ENCODE results near the gene SGMS1.
"Not testable (repeated sequence)": the region's sequence is repeated elsewhere in the genome, so short reads cannot be mapped to it uniquely, and the experiment has no call there.

SGMS1 gene

DNA sequence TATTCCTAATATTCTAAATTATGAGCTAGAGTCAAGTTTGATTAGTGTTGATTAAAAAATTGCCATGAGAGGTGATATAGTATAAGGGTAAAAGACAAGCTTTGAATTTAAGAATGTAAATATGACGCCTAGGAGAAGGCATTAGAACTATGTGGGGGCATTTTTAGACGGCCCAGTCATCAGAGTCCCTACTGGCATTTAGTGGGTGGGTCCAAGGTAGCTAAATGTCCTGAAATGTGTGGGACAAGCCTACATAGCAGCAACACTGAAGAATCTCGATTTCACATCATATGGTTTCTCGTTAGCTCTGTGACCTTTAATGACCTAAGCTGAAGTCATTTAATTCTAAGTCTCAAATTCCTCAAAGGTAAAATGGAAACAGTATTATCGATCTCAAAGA is 133.5 kb downstream of the SGMS1 start:
- no peak overlapping the region for H3K4me3 ChIP-seq (ENCODE audit: low read depth, low read length)
- TF ChIP-seq, protein P1, sequence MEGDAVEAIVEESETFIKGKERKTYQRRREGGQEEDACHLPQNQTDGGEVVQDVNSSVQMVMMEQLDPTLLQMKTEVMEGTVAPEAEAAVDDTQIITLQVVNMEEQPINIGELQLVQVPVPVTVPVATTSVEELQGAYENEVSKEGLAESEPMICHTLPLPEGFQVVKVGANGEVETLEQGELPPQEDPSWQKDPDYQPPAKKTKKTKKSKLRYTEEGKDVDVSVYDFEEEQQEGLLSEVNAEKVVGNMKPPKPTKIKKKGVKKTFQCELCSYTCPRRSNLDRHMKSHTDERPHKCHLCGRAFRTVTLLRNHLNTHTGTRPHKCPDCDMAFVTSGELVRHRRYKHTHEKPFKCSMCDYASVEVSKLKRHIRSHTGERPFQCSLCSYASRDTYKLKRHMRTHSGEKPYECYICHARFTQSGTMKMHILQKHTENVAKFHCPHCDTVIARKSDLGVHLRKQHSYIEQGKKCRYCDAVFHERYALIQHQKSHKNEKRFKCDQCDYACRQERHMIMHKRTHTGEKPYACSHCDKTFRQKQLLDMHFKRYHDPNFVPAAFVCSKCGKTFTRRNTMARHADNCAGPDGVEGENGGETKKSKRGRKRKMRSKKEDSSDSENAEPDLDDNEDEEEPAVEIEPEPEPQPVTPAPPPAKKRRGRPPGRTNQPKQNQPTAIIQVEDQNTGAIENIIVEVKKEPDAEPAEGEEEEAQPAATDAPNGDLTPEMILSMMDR (IDR thresholded peaks at IDR 0.05; ENCODE audit: low read depth, low read length), result no peak

DNA sequence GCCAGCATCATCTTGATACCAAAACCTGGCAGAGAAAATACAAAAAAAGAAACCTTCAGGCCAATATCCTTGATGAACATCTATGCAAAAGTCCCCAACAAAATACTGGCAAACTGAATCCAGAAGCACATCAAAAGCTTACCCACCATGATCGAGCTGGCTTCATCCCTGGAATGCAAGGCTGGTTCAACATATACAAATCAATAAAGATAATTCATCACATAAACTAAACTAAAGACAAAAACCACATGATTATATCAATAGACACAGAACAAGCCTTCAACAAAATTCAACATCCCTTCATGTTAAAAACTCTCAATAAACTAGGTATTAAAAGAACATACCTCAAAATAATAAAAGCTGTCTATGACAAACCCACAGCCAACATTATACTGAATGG is 139.2 kb downstream of the SGMS1 start:
- H3K4me3 ChIP-seq (ENCODE audit: low read depth, low read length), result not testable (repeated sequence)

DNA sequence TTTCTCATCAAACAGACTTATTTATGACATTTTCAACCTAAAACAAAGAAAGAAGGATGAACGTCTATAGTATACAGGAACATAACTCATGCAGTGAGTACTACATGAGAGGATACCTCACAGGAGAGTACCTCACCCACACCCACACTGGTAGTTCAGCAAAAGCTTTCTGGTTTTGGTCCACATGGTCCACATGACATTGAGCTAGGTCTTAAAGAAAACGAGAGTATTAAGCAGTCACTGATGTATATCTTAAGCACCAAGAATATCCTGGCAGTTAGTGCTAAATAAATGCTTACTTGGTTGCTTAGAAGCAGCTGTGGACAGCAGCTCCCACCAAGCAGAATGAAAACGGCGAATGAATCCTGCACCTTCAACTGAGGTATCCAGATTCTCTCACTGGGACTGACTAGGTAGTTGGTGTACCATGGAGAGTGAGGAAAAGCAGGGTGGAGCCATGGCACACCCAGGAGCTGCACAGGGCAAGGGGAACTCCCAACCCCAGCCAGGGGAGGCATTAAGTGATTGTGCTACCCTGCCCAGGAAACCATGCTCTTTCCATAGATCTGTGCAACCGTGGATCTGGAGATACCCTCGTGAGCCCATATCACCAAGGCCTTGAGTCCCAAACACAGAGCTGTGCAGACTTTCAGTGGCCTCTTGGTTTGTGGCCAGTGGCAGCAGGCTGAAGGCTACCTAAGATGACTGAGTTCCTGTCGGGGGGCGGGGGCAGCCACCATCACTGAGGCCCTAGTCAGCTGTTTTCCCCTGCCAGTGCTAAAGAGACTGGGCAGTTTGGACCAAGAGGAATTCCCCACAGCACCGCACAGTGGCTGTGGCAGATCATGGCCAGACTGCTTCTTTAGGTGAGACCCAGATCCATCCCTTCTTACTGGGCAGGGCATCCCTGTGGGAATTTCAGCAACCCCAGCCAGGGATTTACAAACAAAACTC is 143.4 kb downstream of the SGMS1 start:
- H3K4me3 ChIP-seq (ENCODE audit: low read depth, low read length), result no peak overlapping the region
- TF ChIP-seq, protein P1 (IDR thresholded peaks at IDR 0.05; ENCODE audit: low read depth, low read length), result no peak

DNA sequence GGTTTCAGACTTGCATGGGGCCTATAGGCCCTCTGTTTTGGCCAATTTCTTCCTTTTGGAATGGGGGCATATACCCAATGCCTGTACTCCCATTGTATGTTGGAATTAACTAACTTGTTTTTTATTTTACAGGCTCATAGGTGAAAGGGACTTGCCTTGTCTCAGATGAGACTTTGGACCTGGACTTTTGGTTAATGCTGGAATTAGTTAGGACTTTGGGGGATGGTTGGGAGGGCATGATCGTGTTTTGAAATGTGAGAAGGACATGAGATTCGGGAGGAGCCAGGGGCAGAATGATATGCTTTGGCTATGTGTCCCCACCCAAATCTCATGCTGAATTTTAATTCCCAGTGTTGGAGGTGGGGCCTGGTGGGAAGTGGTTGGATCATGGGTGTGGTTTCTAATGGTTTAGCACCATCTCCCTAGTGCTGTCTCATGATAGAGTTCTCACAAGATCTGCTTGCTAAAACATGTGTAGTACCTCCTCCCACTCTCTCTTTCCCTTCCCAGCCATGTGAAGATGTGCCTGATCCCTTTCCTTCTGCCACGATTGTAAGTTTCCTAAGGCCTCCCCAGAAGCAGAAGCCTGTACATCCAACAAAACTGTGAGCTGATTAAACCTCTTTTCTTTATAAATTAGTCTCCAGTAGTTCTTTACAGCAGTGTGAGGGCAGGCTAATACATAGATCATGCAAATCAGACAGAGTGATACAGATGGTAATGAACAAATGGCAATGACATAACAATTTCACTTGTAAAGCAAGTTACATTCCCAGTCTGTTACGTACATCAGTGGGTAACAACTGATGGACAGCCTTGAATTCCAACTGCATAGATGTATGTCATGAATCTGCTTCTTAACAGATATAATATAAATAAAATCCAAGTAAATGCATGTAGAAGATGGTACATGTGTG is 146.2 kb downstream of the SGMS1 start:
- no peak overlapping the region for H3K4me3 ChIP-seq (ENCODE audit: low read depth, low read length)
- TF ChIP-seq, protein P1 (IDR thresholded peaks at IDR 0.05; ENCODE audit: low read depth, low read length), result no peak

DNA sequence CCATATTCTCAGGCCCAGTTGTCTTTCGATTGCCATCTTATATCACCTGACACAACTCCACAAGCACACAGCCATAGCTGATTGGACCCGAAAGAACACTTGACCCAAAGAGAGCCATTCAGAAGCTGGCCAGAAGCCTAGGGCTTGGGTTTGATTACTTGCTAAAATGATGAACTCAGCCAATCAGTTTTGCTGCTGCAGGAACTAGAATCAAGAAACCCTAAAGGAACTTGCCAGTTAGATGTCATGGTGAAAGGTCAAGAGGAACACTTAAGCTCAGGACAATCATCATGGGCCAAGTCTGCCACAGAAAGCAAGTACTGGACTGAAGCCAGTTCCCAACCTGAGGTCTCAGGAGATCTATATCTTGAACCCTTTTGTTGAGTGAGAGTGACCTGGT is 150.0 kb downstream of the SGMS1 start:
- no peak overlapping the region for H3K4me3 ChIP-seq (ENCODE audit: low read depth, low read length)
- TF ChIP-seq, protein P1 (IDR thresholded peaks at IDR 0.05; ENCODE audit: low read depth, low read length), result no peak

DNA sequence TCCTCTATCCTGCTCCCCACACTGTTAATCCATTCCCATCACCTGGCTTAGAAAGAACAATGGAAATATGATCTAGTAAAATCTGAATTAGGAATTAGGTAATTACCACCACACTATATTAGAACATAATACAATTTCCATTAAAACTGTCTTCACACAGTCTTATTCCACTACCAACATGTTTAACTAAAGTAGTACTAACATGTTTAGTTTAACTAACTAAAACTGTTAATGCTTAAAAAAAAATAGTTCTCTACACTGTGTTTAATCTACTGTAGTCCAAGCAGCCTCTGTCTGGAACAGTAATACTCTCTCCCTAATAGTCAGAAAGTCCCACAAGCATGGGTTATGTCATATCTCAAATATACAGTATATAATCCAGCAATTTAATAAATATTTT is 150.8 kb downstream of the SGMS1 start:
- H3K4me3 ChIP-seq (ENCODE audit: low read depth, low read length), result no peak overlapping the region
- TF ChIP-seq, protein P1 (IDR thresholded peaks at IDR 0.05; ENCODE audit: low read depth, low read length), result no peak

DNA sequence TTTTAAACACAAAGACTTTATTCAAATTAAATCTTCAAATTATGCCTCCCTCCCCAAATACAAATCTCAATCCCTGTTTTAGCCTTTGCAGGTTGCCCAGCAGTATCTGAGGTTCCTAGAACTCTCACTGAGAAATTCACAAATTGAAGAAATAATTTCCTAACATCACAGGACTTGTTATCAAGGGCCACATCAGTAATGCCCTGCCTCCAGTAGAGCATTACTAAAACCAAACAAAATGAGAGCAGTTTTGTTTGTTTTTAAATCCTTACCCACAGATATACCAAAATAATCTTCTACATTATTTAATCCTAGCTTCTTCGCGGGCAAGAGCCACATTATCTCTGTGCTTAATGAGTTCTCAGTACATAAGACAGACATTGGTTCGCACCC is 152.2 kb downstream of the SGMS1 start:
- no peak overlapping the region for H3K4me3 ChIP-seq (ENCODE audit: low read depth, low read length)
- TF ChIP-seq, protein P1 (IDR thresholded peaks at IDR 0.05; ENCODE audit: low read depth, low read length), result no peak
